Sigmoid colon (tissue), 7 donors: ENCODE results near the gene ARL16. TPM values are rescaled to one million over a fixed set of nuclear protein-coding genes. Genes with fewer than 3 reads are reported as not detected.

ENCODE experiments used
- DNase-seq: peaks from one replicate; pipeline ENCODE4 v3.0.0-alpha.2; 2019
- H3K27ac ChIP-seq, 4 donors: fragments of 200-600 bp; sonication (generic); one replicate each; pipeline ENCODE4 v1.5.1; 2016 to 2019; ENCODE audit warnings: mild to moderate bottlenecking in 1 of 4
- H3K27me3 ChIP-seq, 3 donors: fragments of 200-600 bp; sonication (generic); one replicate each; pipeline ENCODE4 v1.5.1; 2019; ENCODE audit warnings: mild to moderate bottlenecking in 1 of 3
- H3K36me3 ChIP-seq, 4 donors: fragments of 200-600 bp; sonication (generic); one replicate each; pipeline ENCODE4 v1.5.1; 2016 to 2019
- H3K4me1 ChIP-seq, 4 donors: fragments of 200-600 bp; sonication (generic); one replicate each; pipeline ENCODE4 v1.5.1; 2017 to 2019
- H3K4me3 ChIP-seq, 4 donors: fragments of 200-600 bp; sonication (generic); one replicate each; pipeline ENCODE4 v1.5.1; 2017 to 2019; ENCODE audit warnings: mild to moderate bottlenecking in 2 of 4, moderate library complexity in 1 of 4
- H3K9me3 ChIP-seq, 4 donors: fragments of 200-600 bp in 3 of 4; sonication (generic) in 3 of 4; one replicate each; pipeline versions ENCODE4 v1.5.1 to v1.6.1; 2013 to 2019
- EP300 ChIP-seq, 4 donors: sonication (generic); formaldehyde crosslinking; IDR thresholded peaks; one replicate each; pipeline ENCODE4 v1.6.1; 2017; ENCODE audit warnings: antibody characterized with exemption in 4 of 4
- POLR2A ChIP-seq, 2 donors: fragments of 450-650 bp; IDR thresholded peaks; one replicate each; pipeline ENCODE4 v1.6.1; 2016; ENCODE audit warnings: antibody characterized with exemption in 2 of 2, mild to moderate bottlenecking in 2 of 2, moderate library complexity in 2 of 2
- POLR2AphosphoS5 ChIP-seq, 4 donors: sonication (generic); formaldehyde crosslinking; IDR thresholded peaks; one replicate each; pipeline ENCODE4 v1.6.1; 2017; ENCODE audit warnings: antibody characterized with exemption in 4 of 4
- WGBS, 2 donors: extraction: QIAGEN DNeasy Blood & Tissue Kit; methylation state at CpG; one replicate each; pipeline ENCODE4 v1.1.7; 2013; 5-methylcytosine and 5-hydroxymethylcytosine counted together
- intact Hi-C: fragments of 100-400 bp; cut with DNase I; formaldehyde crosslinking; loops from one replicate; pipeline ENCODE4 v1.15.1; 2023
- polyA plus RNA-seq, 3 donors: library from polyadenylated mRNA; stranded (reverse); fragments of 200-250 nt; gene quantifications; one replicate each; pipeline ENCODE4 v1.2.3, GENCODE V29; 2013
- total RNA-seq, 4 donors: library from RNA; depleted of rRNA; stranded (reverse); fragments of >200 nt; gene quantifications; one replicate each; pipeline ENCODE4 v1.1.0, GENCODE V29; 2016
- TF ChIP-seq, protein P1 (sequence below), 4 experiments: fragments of 450-650 bp in 3 of 4; fragments of 200-600 bp in 1 of 4; IDR thresholded peaks; one replicate each; pipeline ENCODE4 v1.5.1; 2016 to 2019; ENCODE audit warnings: antibody characterized with exemption in 4 of 4, mild to moderate bottlenecking in 3 of 4, moderate library complexity in 2 of 4
- donor health status: healthy with polysubstance abuse.
- donor health status: Bipolar disorder and iron deficiency.
- donor health status: healthy.

ARL16 gene
- total and polyA plus RNA-seq, 7 donors: 24.5 to 51.7 (median 42.3) TPM

DNA sequence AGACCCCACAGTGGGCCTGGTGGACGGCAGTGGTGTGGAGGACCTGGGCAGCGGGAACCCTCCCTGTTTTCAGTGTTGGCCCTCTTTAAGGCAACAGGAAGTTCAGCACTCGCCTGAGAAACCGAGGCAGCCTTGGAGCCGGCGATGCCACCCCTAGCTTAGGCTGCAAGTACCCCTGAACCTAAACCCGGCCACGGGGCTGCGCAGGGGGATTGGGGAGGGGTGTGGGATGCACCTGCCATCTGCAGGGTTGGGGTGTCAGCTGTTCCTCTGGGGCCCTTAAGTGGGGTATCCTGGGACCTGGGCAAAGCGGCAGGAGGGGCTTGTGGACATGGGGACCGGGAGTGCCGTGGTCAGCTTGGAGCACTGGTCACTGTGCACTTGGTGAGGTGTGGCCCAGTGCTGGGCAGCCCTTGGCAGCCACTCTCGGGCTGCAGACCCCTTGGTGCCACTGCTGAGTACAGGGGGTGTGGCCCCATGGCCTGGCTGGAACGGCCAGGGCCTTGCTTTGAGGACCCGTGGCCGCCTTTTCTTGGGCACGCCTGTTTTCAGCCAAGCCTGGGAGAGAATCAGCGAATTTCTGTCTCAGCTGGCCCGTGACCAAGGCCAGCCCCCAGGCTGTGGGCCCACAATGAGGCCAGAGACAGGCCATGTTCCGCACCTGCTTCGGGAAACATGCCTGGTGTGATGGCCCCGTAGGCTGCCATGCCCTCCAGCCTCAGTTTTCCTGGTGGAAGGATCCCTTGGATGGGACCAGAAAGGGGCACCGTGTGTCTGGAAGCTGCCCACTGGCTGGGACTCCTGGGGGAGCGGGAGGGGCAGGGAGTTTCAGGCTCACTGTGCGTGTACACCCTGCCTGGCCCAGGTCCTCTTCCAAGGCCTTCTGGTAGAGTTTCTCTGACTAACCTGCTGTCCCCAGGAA lies 24.4 kb upstream of the ARL16 start:
- Histone ChIP-seq H3K4me3 (no peak overlapping the region), H3K36me3 (peaks cover 0 to 38% (median 17%) of the 10 kb centered on the region in 4 donors), H3K4me1 (peaks cover 0 to 37% (median 34%) of the 10 kb centered on the region in 4 donors), H3K27me3 (peaks cover 0 to 13% (median 0%) of the 10 kb centered on the region in 3 donors), H3K27ac (no peak overlapping the region), H3K9me3 (no peaks in the 10 kb centered on the region)
- DNase-seq: no peak
- intact Hi-C loops: no loop called here
- WGBS, 2 donors: 89 to 93% methylated on average over 25 of the region's 25 CpGs
- TF ChIP-seq POLR2A (IDR thresholded peaks at IDR 0.05): no peak
- no peak for TF ChIP-seq POLR2AphosphoS5 (IDR thresholded peaks at IDR 0.05)
- TF ChIP-seq EP300 (IDR thresholded peaks at IDR 0.05): no peak
- TF ChIP-seq, protein P1, sequence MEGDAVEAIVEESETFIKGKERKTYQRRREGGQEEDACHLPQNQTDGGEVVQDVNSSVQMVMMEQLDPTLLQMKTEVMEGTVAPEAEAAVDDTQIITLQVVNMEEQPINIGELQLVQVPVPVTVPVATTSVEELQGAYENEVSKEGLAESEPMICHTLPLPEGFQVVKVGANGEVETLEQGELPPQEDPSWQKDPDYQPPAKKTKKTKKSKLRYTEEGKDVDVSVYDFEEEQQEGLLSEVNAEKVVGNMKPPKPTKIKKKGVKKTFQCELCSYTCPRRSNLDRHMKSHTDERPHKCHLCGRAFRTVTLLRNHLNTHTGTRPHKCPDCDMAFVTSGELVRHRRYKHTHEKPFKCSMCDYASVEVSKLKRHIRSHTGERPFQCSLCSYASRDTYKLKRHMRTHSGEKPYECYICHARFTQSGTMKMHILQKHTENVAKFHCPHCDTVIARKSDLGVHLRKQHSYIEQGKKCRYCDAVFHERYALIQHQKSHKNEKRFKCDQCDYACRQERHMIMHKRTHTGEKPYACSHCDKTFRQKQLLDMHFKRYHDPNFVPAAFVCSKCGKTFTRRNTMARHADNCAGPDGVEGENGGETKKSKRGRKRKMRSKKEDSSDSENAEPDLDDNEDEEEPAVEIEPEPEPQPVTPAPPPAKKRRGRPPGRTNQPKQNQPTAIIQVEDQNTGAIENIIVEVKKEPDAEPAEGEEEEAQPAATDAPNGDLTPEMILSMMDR (IDR thresholded peaks at IDR 0.05): no peak

DNA sequence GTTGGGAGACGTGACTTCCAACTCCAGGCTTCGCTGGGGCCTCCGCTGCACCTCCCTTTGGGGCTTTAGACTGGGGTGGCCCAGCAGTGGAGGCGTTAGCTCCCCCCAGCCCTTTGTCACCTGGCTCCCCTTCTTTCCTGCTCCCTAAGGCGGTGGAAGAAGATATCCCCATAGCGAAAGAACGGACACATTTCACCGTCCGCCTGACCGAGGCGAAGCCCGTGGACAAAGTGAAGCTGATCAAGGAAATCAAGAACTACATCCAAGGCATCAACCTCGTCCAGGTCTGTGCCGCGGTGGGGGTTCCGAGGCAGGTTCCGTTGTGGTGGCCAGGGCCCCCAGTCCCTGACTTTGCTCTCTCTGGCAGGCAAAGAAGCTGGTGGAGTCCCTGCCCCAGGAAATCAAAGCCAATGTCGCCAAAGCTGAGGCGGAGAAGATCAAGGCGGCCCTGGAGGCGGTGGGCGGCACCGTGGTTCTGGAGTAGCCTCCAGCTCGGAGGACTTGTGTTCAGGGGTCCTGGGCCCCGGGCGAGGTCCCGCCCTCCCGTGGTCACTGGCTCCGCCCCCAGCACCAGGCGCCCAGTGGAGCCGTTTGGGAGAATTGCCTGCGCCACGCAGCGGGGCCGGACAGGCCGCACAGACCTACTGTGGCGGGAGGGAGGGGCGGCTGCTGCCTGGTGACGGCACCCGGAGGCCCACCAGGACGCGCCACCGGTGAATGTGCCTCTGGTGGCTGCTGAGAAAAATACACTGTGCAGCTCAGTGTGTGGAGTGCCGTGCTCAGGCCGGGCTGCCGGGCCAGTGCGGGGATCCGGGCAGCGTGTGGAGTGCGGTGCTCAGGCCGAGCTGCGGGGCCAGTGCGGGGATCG lies 23.4 kb upstream of the ARL16 start:
- H3K36me3 ChIP-seq: peaks cover 0 to 38% (median 17%) of the 10 kb centered on the region in 4 donors
- H3K4me3 ChIP-seq: no peak overlapping the region
- no peak overlapping the region for H3K27ac ChIP-seq
- TF ChIP-seq POLR2AphosphoS5 (IDR thresholded peaks at IDR 0.05) (no peak), EP300 (IDR thresholded peaks at IDR 0.05) (no peak), POLR2A (IDR thresholded peaks at IDR 0.05) (no peak)
- TF ChIP-seq, protein P1 (IDR thresholded peaks at IDR 0.05): no peak
- peaks cover 0 to 37% (median 34%) of the 10 kb centered on the region in 4 donors for H3K4me1 ChIP-seq
- DNase-seq: no peak
- no peaks in the 10 kb centered on the region for H3K9me3 ChIP-seq
- 91 to 94% methylated on average over 54 of the region's 54 CpGs for WGBS, 2 donors
- intact Hi-C loops: no loop called here
- peaks cover 0 to 13% (median 0%) of the 10 kb centered on the region in 3 donors for H3K27me3 ChIP-seq

DNA sequence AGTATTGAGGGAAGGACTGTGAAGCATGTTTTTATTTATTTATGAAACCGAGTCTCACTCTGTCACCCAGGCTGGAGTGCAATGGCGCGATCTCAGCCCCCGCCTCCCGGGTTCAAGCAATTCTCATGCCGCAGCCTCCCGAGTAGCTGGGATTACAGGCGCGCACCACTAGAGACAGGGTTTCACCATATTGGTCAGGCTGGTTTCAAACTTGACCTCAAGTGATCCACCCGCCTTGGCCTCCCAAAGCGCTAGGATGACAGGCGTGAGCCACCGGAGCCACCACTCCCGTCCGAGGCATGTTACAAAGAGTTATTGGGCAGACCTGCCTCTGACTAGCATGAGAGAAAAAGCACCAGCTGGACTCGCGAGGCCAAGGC lies 22.6 kb upstream of the ARL16 start:
- intact Hi-C loops: no loop called here

DNA sequence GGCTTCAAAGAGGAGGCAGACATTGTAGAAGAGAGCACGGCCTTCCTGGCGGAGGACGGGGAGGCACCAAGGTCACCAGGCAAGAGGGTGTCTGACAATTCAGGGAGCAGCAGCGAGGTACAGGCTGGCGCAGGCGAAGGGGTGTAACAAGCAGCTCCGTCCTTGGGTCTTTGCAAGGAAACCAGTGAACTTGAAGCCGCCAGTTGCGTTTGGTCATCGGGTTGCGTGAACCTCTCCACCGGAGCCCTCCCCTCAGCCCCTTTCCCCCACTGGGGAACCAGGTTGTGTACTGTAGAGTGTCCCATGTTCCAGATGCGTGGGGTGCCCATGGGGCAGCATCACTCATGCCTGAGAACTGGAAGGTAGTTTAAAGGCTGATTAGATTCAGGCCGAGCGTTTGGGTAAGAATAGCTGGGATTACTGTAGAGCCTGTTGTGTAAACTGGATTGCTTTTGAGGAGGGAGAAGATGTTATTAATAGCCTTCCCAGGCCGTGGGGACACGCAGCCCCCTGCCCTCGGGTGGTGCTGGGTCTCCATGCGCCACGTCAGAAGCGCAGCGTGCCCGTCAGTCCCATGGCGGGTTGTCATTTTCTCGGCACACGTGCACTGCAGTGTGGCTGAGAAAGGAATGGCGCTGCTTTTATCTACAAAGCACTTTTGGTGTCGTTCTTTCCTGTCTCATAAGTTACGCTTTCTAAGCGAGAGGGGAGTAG lies 22.1 kb upstream of the ARL16 start:
- peaks cover 0 to 38% (median 35%) of the 10 kb centered on the region in 4 donors for H3K4me1 ChIP-seq
- TF ChIP-seq POLR2AphosphoS5 (IDR thresholded peaks at IDR 0.05) (no peak), POLR2A (IDR thresholded peaks at IDR 0.05) (no peak), EP300 (IDR thresholded peaks at IDR 0.05) (no peak)
- TF ChIP-seq, protein P1 (IDR thresholded peaks at IDR 0.05): no peak
- no peak overlapping the region for H3K27ac ChIP-seq
- H3K9me3 ChIP-seq: no peaks in the 10 kb centered on the region
- no peak for DNase-seq
- intact Hi-C loops: no loop called here
- 94 to 95% methylated on average over 30 of the region's 30 CpGs for WGBS, 2 donors
- no peak overlapping the region for H3K4me3 ChIP-seq
- peaks cover 4 to 50% (median 23%) of the 10 kb centered on the region in 4 donors for H3K36me3 ChIP-seq
- H3K27me3 ChIP-seq: peaks cover 0 to 6% (median 0%) of the 10 kb centered on the region in 3 donors

More for the DNA sequence above, 22.6 kb upstream of the ARL16 start:
- Histone ChIP-seq H3K27ac (no peak overlapping the region), H3K4me1 (peaks cover 0 to 38% (median 35%) of the 10 kb centered on the region in 4 donors), H3K9me3 (no peaks in the 10 kb centered on the region), H3K36me3 (peaks cover 0 to 44% (median 20%) of the 10 kb centered on the region in 4 donors), H3K4me3 (no peak overlapping the region), H3K27me3 (peaks cover 0 to 12% (median 0%) of the 10 kb centered on the region in 3 donors)
- DNase-seq: no peak
- 94 to 95% methylated on average over 17 of the region's 17 CpGs for WGBS, 2 donors
- TF ChIP-seq, protein P1 (IDR thresholded peaks at IDR 0.05): no peak
- TF ChIP-seq POLR2AphosphoS5 (IDR thresholded peaks at IDR 0.05) (no peak), EP300 (IDR thresholded peaks at IDR 0.05) (no peak), POLR2A (IDR thresholded peaks at IDR 0.05) (no peak)
